OCI-LY1 (cell line): ENCODE results near the gene FLAD1.

ENCODE experiments used
- CTCF ChIP-seq: fragments of 200-600 bp; sonication (generic), shearing (Covaris generic); IDR thresholded peaks from 2 replicates; pipeline ENCODE4 v1.5.1; 2017; ENCODE audit warnings: mild to moderate bottlenecking, antibody characterized with exemption, low read length, moderate library complexity, mixed read lengths
- EZH2 ChIP-seq: fragments of 200-600 bp; sonication (generic), shearing (Covaris generic); IDR thresholded peaks from 2 replicates; pipeline ENCODE4 v1.8.0; 2017; ENCODE audit warnings: borderline replicate concordance, mixed run types, mild to moderate bottlenecking, antibody characterized with exemption, low read length, moderate library complexity, mixed read lengths

GRCh38 chr1:155026154-155026553 lies 43.0 kb downstream of the FLAD1 start:
- TF ChIP-seq CTCF (no peak), EZH2 (no peak)
